Mucosa of rectum (tissue), 2 donors: ENCODE measurements around the gene HEG1.

Experiments
- H3K27ac ChIP-seq, 2 donors: one replicate each; pipeline ENCODE4 v1.7.0; 2013; ENCODE audit warnings: inconsistent platforms in 2 of 2, low read depth in 2 of 2, low read length in 2 of 2
- H3K27me3 ChIP-seq, 2 donors: one replicate each; pipeline ENCODE4 v1.7.0; 2013; ENCODE audit warnings: low read length in 2 of 2; ENCODE audit not compliant: control insufficient read depth in 2 of 2, insufficient read depth in 2 of 2
- H3K36me3 ChIP-seq, 2 donors: one replicate each; pipeline ENCODE4 v1.7.0; 2013; ENCODE audit warnings: low read length in 2 of 2; ENCODE audit not compliant: control insufficient read depth in 2 of 2, insufficient read depth in 2 of 2
- H3K4me1 ChIP-seq, 2 donors: one replicate each; pipeline ENCODE4 v1.7.0; 2013; ENCODE audit warnings: low read length in 2 of 2, mild to moderate bottlenecking in 1 of 2; ENCODE audit not compliant: control insufficient read depth in 2 of 2, insufficient read depth in 2 of 2
- H3K4me3 ChIP-seq, 2 donors: one replicate each; pipeline ENCODE4 v1.7.0; 2013; ENCODE audit warnings: low read length in 2 of 2
- H3K9ac ChIP-seq, 2 donors: one replicate each; pipeline ENCODE4 v1.7.0; 2013; ENCODE audit warnings: low read length in 2 of 2, low read depth in 1 of 2, mild to moderate bottlenecking in 1 of 2
- H3K9me3 ChIP-seq, 2 donors: one replicate each; pipeline ENCODE4 v1.7.0; 2013; ENCODE audit warnings: low read length in 2 of 2; ENCODE audit not compliant: control insufficient read depth in 2 of 2
- donor health status: healthy.
- donor health status: Normal muscosa, but diverticular disease.

The HEG1 gene

GRCh38 chr3:124923833-124924232 is 132.0 kb downstream of the HEG1 start:
- no peaks in the 10 kb centered on the region for H3K9me3 ChIP-seq
- H3K4me1 ChIP-seq, result peaks cover 4 to 5% of the 10 kb centered on the region in 2 donors
- no peak overlapping the region for H3K27ac ChIP-seq
- H3K27me3 ChIP-seq, result no peaks in the 10 kb centered on the region
- no peak overlapping the region for H3K4me3 ChIP-seq
- H3K9ac ChIP-seq, result no peak overlapping the region
- H3K36me3 ChIP-seq, result peaks cover 50 to 72% of the 10 kb centered on the region in 2 donors

- Histone ChIP-seq H3K9ac (no peak overlapping the region), H3K9me3 (no peaks in the 10 kb centered on the region), H3K27ac (no peak overlapping the region), H3K4me1 (no peaks in the 10 kb centered on the region), H3K4me3 (no peak overlapping the region), H3K36me3 (peaks cover 40 to 74% of the 10 kb centered on the region in 2 donors), H3K27me3 (no peaks in the 10 kb centered on the region)
These were observed 135.1 kb downstream of the HEG1 start for GRCh38 chr3:124920718-124921117.

GRCh38 chr3:124919756-124920155 is 136.0 kb downstream of the HEG1 start:
- H3K9ac ChIP-seq, result no peak overlapping the region
- H3K36me3 ChIP-seq, result peaks cover 49 to 77% of the 10 kb centered on the region in 2 donors
- H3K4me3 ChIP-seq, result no peak overlapping the region
- no peaks in the 10 kb centered on the region for H3K27me3 ChIP-seq
- H3K9me3 ChIP-seq, result no peaks in the 10 kb centered on the region
- H3K4me1 ChIP-seq, result no peaks in the 10 kb centered on the region
- no peak overlapping the region for H3K27ac ChIP-seq

GRCh38 chr3:124918524-124918923 is 137.3 kb downstream of the HEG1 start:
- Histone ChIP-seq H3K36me3 (peaks cover 51 to 69% of the 10 kb centered on the region in 2 donors), H3K4me3 (no peak overlapping the region), H3K4me1 (no peaks in the 10 kb centered on the region), H3K27me3 (no peaks in the 10 kb centered on the region), H3K27ac (no peak overlapping the region), H3K9ac (no peak overlapping the region), H3K9me3 (no peaks in the 10 kb centered on the region)

GRCh38 chr3:124916837-124917409 is 138.9 kb downstream of the HEG1 start:
- H3K27me3 ChIP-seq, result no peaks in the 10 kb centered on the region

More at GRCh38 chr3:124916837-124917409, 138.9 kb downstream of the HEG1 start:
- no peaks in the 10 kb centered on the region for H3K4me1 ChIP-seq
- H3K9me3 ChIP-seq, result no peaks in the 10 kb centered on the region
- H3K9ac ChIP-seq, result no peak overlapping the region
- H3K4me3 ChIP-seq, result no peak overlapping the region
- H3K27ac ChIP-seq, result no peak overlapping the region
- peaks cover 50 to 74% of the 10 kb centered on the region in 2 donors for H3K36me3 ChIP-seq
